Esophagus mucosa (tissue), 1 donor: Measurements from ENCODE around the gene ZNHIT6. TPM values are rescaled to one million over a fixed set of nuclear protein-coding genes. Genes with fewer than 3 reads are reported as not detected.
"Not testable (repeated sequence)": the region's sequence is repeated elsewhere in the genome, so short reads cannot be mapped to it uniquely, and the experiment has no call there.

Source experiments
- ATAC-seq: fragments of 200-7000 bp; cut with Tn5 transposase; one replicate; pipeline ENCODE4 v1.9.1; 2020
- total RNA-seq: library from RNA; stranded (reverse); gene quantifications from one replicate; pipeline ENCODE4 v1.2.4, GENCODE V29; 2023
- donor health status: DM: yes; HTN: yes; CAD: no.

ZNHIT6 gene
- total RNA-seq, 1 donor from 2014 or later, result 12.1 TPM

- ATAC-seq, result no peak
Observed at GRCh38 chr1:85663382-85663781, 44.9 kb downstream of the ZNHIT6 start.

GRCh38 chr1:85661767-85662166 lies 46.5 kb downstream of the ZNHIT6 start:
- no peak for ATAC-seq

GRCh38 chr1:85660541-85660940 lies 47.7 kb downstream of the ZNHIT6 start:
- ATAC-seq, result no peak

GRCh38 chr1:85659174-85659573 lies 49.1 kb downstream of the ZNHIT6 start:
- no peak for ATAC-seq

GRCh38 chr1:85656948-85657347 lies 51.3 kb downstream of the ZNHIT6 start:
- ATAC-seq, result no peak

- ATAC-seq, result no peak
Observed at GRCh38 chr1:85656256-85656655, 52.0 kb downstream of the ZNHIT6 start.

GRCh38 chr1:85655315-85655714 lies 52.9 kb downstream of the ZNHIT6 start:
- ATAC-seq, result no peak

- peak; percentile 50 for ATAC-seq
Observed at GRCh38 chr1:85654066-85654782, 54.0 kb downstream of the ZNHIT6 start.

- ATAC-seq, result no peak
Observed at GRCh38 chr1:85652327-85652726, 55.9 kb downstream of the ZNHIT6 start.

GRCh38 chr1:85650645-85651044 lies 57.6 kb downstream of the ZNHIT6 start:
- ATAC-seq, result no peak

- ATAC-seq, result no peak
Observed at GRCh38 chr1:85649591-85649990, 58.6 kb downstream of the ZNHIT6 start.

- ATAC-seq, result not testable (repeated sequence)
Observed at GRCh38 chr1:85641598-85642556, 66.4 kb downstream of the ZNHIT6 start.

- ATAC-seq, result not testable (repeated sequence)
Observed at GRCh38 chr1:85639920-85640319, 68.3 kb downstream of the ZNHIT6 start.

- no peak for ATAC-seq
Observed at GRCh38 chr1:85638412-85638811, 69.8 kb downstream of the ZNHIT6 start.

- ATAC-seq, result no peak
Observed at GRCh38 chr1:85630493-85630892, 77.7 kb downstream of the ZNHIT6 start.

- no peak for ATAC-seq
Observed at GRCh38 chr1:85629532-85629920, 78.7 kb downstream of the ZNHIT6 start.

GRCh38 chr1:85628791-85629531 lies 79.3 kb downstream of the ZNHIT6 start:
- no peak for ATAC-seq

- ATAC-seq, result no peak
Observed at GRCh38 chr1:85626818-85627217, 81.4 kb downstream of the ZNHIT6 start.

GRCh38 chr1:85624361-85624760 lies 83.9 kb downstream of the ZNHIT6 start:
- ATAC-seq, result no peak

- ATAC-seq, result no peak
Observed at GRCh38 chr1:85623061-85623471, 85.2 kb downstream of the ZNHIT6 start.

GRCh38 chr1:85621430-85621829 lies 86.8 kb downstream of the ZNHIT6 start:
- no peak for ATAC-seq

GRCh38 chr1:85617633-85618100 lies 90.6 kb downstream of the ZNHIT6 start:
- ATAC-seq, result peak; percentile 20

GRCh38 chr1:85616736-85617135 lies 91.5 kb downstream of the ZNHIT6 start:
- no peak for ATAC-seq
